Trophoblast cell (in vitro differentiated cells and primary cell): ENCODE data around the gene OBSCN.
A peak's percentile ranks its signal among the peaks of the same experiment; 100 is the strongest.

Experiments
- DNase-seq, 2 donors: peaks; one replicate each; pipeline ENCODE4 v3.0.0-alpha.2; 2016
- H2AFZ ChIP-seq: 2 replicates; pipeline ENCODE4 v1.6.1; 2013; ENCODE audit warnings: low read length, moderate library complexity, mild to moderate bottlenecking; ENCODE audit not compliant: insufficient read depth, poor library complexity
- H2AK5ac ChIP-seq: 2 replicates; pipeline ENCODE4 v1.6.1; 2013; ENCODE audit warnings: mild to moderate bottlenecking, low read length
- H2BK120ac ChIP-seq: 2 replicates; pipeline ENCODE4 v1.6.1; 2013; ENCODE audit warnings: low read length, mild to moderate bottlenecking, moderate library complexity; ENCODE audit not compliant: insufficient read depth, poor library complexity
- H2BK12ac ChIP-seq: 2 replicates; pipeline ENCODE4 v1.6.1; 2013; ENCODE audit warnings: mild to moderate bottlenecking, low read length, moderate library complexity
- H2BK5ac ChIP-seq: 2 replicates; pipeline ENCODE4 v1.6.1; 2013; ENCODE audit warnings: low read length, low read depth, moderate library complexity, mild to moderate bottlenecking; ENCODE audit not compliant: poor library complexity
- H3K14ac ChIP-seq: 2 replicates; pipeline ENCODE4 v1.6.1; 2013; ENCODE audit warnings: mild to moderate bottlenecking, low read length
- H3K18ac ChIP-seq: 2 replicates; pipeline ENCODE4 v1.6.1; 2013; ENCODE audit warnings: mild to moderate bottlenecking, low read length
- H3K23ac ChIP-seq: 2 replicates; pipeline ENCODE4 v1.6.1; 2013; ENCODE audit warnings: low read length
- H3K27ac ChIP-seq: 2 replicates; pipeline ENCODE4 v1.5.1; 2013; ENCODE audit warnings: low read depth, mild to moderate bottlenecking, inconsistent platforms, low read length, moderate library complexity
- H3K27me3 ChIP-seq: 2 replicates; pipeline ENCODE4 v1.6.1; 2013; ENCODE audit warnings: inconsistent platforms, mild to moderate bottlenecking, low read length, moderate library complexity; ENCODE audit not compliant: insufficient read depth
- H3K36me3 ChIP-seq, 2 experiments: 1 replicate in 1 of 2; 2 replicates in 1 of 2; pipeline ENCODE4 v1.6.1; 2013; ENCODE audit warnings: low read length in 2 of 2, mild to moderate bottlenecking in 2 of 2, moderate library complexity in 1 of 2; ENCODE audit not compliant: insufficient read depth in 2 of 2, control insufficient read depth in 1 of 2
- H3K4ac ChIP-seq: 2 replicates; pipeline ENCODE4 v1.6.1; 2013; ENCODE audit warnings: low read depth, mild to moderate bottlenecking, low read length, moderate library complexity
- H3K4me1 ChIP-seq, 2 experiments: 1 replicate in 1 of 2; 2 replicates in 1 of 2; pipeline ENCODE4 v1.6.1; 2013; ENCODE audit warnings: low read length in 2 of 2, mild to moderate bottlenecking in 2 of 2, moderate library complexity in 1 of 2; ENCODE audit not compliant: insufficient read depth in 2 of 2, control insufficient read depth in 1 of 2
- H3K4me2 ChIP-seq: 2 replicates; pipeline ENCODE4 v1.6.1; 2013; ENCODE audit warnings: inconsistent platforms, mild to moderate bottlenecking, low read length, moderate library complexity
- H3K4me3 ChIP-seq: 2 replicates; pipeline ENCODE4 v1.5.1; 2013; ENCODE audit warnings: mild to moderate bottlenecking, low read depth, low read length, inconsistent platforms
- H3K79me1 ChIP-seq: one replicate; pipeline ENCODE4 v1.6.1; 2013; ENCODE audit warnings: low read length
- H3K79me2 ChIP-seq: 2 replicates; pipeline ENCODE4 v1.6.1; 2013; ENCODE audit warnings: low read length, mild to moderate bottlenecking; ENCODE audit not compliant: control insufficient read depth, insufficient read depth, poor library complexity
- H3K9ac ChIP-seq: 2 replicates; pipeline ENCODE4 v1.6.1; 2013; ENCODE audit warnings: mild to moderate bottlenecking, low read length
- H3K9me3 ChIP-seq: 2 replicates; pipeline ENCODE4 v1.6.1; 2013; ENCODE audit warnings: low read depth, mild to moderate bottlenecking, control low read depth, inconsistent platforms, low read length; ENCODE audit not compliant: insufficient read depth
- H4K12ac ChIP-seq: 2 replicates; pipeline ENCODE4 v1.6.1; 2013; ENCODE audit warnings: low read depth, mild to moderate bottlenecking, low read length, moderate library complexity
- H4K8ac ChIP-seq: 2 replicates; pipeline ENCODE4 v1.6.1; 2013; ENCODE audit warnings: low read depth, mild to moderate bottlenecking, low read length, moderate library complexity
- H4K91ac ChIP-seq: one replicate; pipeline ENCODE4 v1.6.1; 2013; ENCODE audit warnings: low read depth, mild to moderate bottlenecking, low read length, moderate library complexity
- WGBS: extraction: QIAGEN DNeasy Blood & Tissue Kit; methylation state at CpG from one replicate; pipeline ENCODE4 v1.1.7; 2013; ENCODE audit warnings: missing lambda C conversion rate; ENCODE audit not compliant: insufficient read length, insufficient coverage; ENCODE audit errors: extremely low coverage; 5-methylcytosine and 5-hydroxymethylcytosine counted together

Gene OBSCN

GRCh38 chr1:228276174-228276831 lies 68.5 kb downstream of the OBSCN start:
- Histone ChIP-seq H3K4ac (no peak overlapping the region), H3K27ac (no peak overlapping the region), H3K23ac (no peak overlapping the region), H3K79me2 (peaks cover 6% of the 10 kb centered on the region), H3K36me3 (peaks cover 15 to 31% of the 10 kb centered on the region in 2 experiments), H3K27me3 (no peaks in the 10 kb centered on the region), H3K79me1 (peaks cover 10% of the 10 kb centered on the region), H2AFZ (peak overlapping the region; percentile 15), H3K9ac (peak overlapping the region; percentile 26), H2BK5ac (no peak overlapping the region), H2BK12ac (no peak overlapping the region), H3K4me3 (peak overlapping the region; percentile 61), H2BK120ac (peak overlapping the region; percentile 23), H3K14ac (peak overlapping the region; percentile 15), H4K12ac (peak overlapping the region; percentile 5), H4K91ac (peak overlapping the region; percentile 21), H3K9me3 (peaks cover 2% of the 10 kb centered on the region), H4K8ac (peak overlapping the region; percentile 55), H3K4me2 (peak overlapping the region; percentile 95), H3K18ac (peak overlapping the region; percentile 51), H3K4me1 (peaks cover 6% of the 10 kb centered on the region in 2 experiments), H2AK5ac (peak overlapping the region; percentile 4)
- WGBS: no CpG with 5 or more reads among the region's 49 CpGs
- no peak for DNase-seq

GRCh38 chr1:228276901-228277490 lies 69.2 kb downstream of the OBSCN start:
- no peak overlapping the region for H2AFZ ChIP-seq
- H2BK12ac ChIP-seq: no peak overlapping the region
- H2AK5ac ChIP-seq: no peak overlapping the region
- no peak overlapping the region for H3K4ac ChIP-seq
- H4K8ac ChIP-seq: no peak overlapping the region
- H3K36me3 ChIP-seq: peaks cover 21 to 31% of the 10 kb centered on the region in 2 experiments
- H3K4me3 ChIP-seq: peak overlapping the region; percentile 11
- H3K79me2 ChIP-seq: peaks cover 6% of the 10 kb centered on the region
- H4K12ac ChIP-seq: no peak overlapping the region
- H3K9ac ChIP-seq: no peak overlapping the region
- H2BK5ac ChIP-seq: no peak overlapping the region
- DNase-seq: no peak
- H3K27ac ChIP-seq: no peak overlapping the region
- no CpG with 5 or more reads among the region's 25 CpGs for WGBS
- H3K14ac ChIP-seq: no peak overlapping the region
- peaks cover 10% of the 10 kb centered on the region for H3K79me1 ChIP-seq
- peaks cover 2% of the 10 kb centered on the region for H3K9me3 ChIP-seq
- no peak overlapping the region for H4K91ac ChIP-seq
- H3K18ac ChIP-seq: no peak overlapping the region
- no peak overlapping the region for H3K4me2 ChIP-seq
- H3K27me3 ChIP-seq: no peaks in the 10 kb centered on the region
- H2BK120ac ChIP-seq: no peak overlapping the region
- peaks cover 6% of the 10 kb centered on the region in 2 experiments for H3K4me1 ChIP-seq
- H3K23ac ChIP-seq: no peak overlapping the region

GRCh38 chr1:228277491-228278431 lies 69.9 kb downstream of the OBSCN start:
- H3K79me2 ChIP-seq: peaks cover 6% of the 10 kb centered on the region
- no peak overlapping the region for H3K4me2 ChIP-seq
- H3K79me1 ChIP-seq: peaks cover 10% of the 10 kb centered on the region
- WGBS: no CpG with 5 or more reads among the region's 36 CpGs
- no peak overlapping the region for H4K91ac ChIP-seq
- H4K12ac ChIP-seq: no peak overlapping the region
- H3K9ac ChIP-seq: no peak overlapping the region
- H3K18ac ChIP-seq: no peak overlapping the region
- peak overlapping the region; percentile 11 for H3K4me3 ChIP-seq
- H3K23ac ChIP-seq: no peak overlapping the region
- H4K8ac ChIP-seq: no peak overlapping the region
- no peak overlapping the region for H2BK12ac ChIP-seq
- H2BK120ac ChIP-seq: no peak overlapping the region
- no peak overlapping the region for H2AK5ac ChIP-seq
- H2AFZ ChIP-seq: no peak overlapping the region
- H3K4me1 ChIP-seq: peaks cover 6% of the 10 kb centered on the region in 2 experiments
- H3K14ac ChIP-seq: no peak overlapping the region
- peaks cover 21 to 34% of the 10 kb centered on the region in 2 experiments for H3K36me3 ChIP-seq
- H3K27ac ChIP-seq: no peak overlapping the region
- no peaks in the 10 kb centered on the region for H3K27me3 ChIP-seq
- peaks cover 2% of the 10 kb centered on the region for H3K9me3 ChIP-seq
- DNase-seq: no peak
- no peak overlapping the region for H2BK5ac ChIP-seq
- no peak overlapping the region for H3K4ac ChIP-seq

GRCh38 chr1:228278432-228278941 lies 70.6 kb downstream of the OBSCN start:
- H3K4ac ChIP-seq: no peak overlapping the region
- H2AK5ac ChIP-seq: no peak overlapping the region
- no peaks in the 10 kb centered on the region for H3K27me3 ChIP-seq
- no peak overlapping the region for H2BK120ac ChIP-seq
- peaks cover 10% of the 10 kb centered on the region for H3K79me1 ChIP-seq
- no peak overlapping the region for H3K4me3 ChIP-seq
- no peak overlapping the region for H3K27ac ChIP-seq
- no peak overlapping the region for H3K14ac ChIP-seq
- H3K79me2 ChIP-seq: peaks cover 6% of the 10 kb centered on the region
- H2AFZ ChIP-seq: no peak overlapping the region
- H3K18ac ChIP-seq: no peak overlapping the region
- H2BK5ac ChIP-seq: no peak overlapping the region
- peaks cover 28 to 40% of the 10 kb centered on the region in 2 experiments for H3K36me3 ChIP-seq
- H3K4me1 ChIP-seq: peaks cover 6% of the 10 kb centered on the region in 2 experiments
- no peak overlapping the region for H4K8ac ChIP-seq
- H3K4me2 ChIP-seq: no peak overlapping the region
- H2BK12ac ChIP-seq: no peak overlapping the region
- H4K91ac ChIP-seq: no peak overlapping the region
- H3K9me3 ChIP-seq: peaks cover 2% of the 10 kb centered on the region
- no CpG with 5 or more reads among the region's 21 CpGs for WGBS
- H3K9ac ChIP-seq: no peak overlapping the region
- H4K12ac ChIP-seq: no peak overlapping the region
- no peak for DNase-seq
- no peak overlapping the region for H3K23ac ChIP-seq
